Panc1 (cell line): ENCODE measurements around the gene TRDN.

Experiments
- POLR2AphosphoS5 ChIP-seq: IDR thresholded peaks from 2 replicates; pipeline ENCODE4 v1.6.1; 2012; ENCODE audit warnings: mild to moderate bottlenecking, low read depth, low read length, moderate library complexity
- REST ChIP-seq, 2 experiments: IDR thresholded peaks; 2 replicates each; pipeline ENCODE4 v1.6.1; 2011 to 2012; ENCODE audit warnings: low read depth in 2 of 2, control low read depth in 1 of 2, low read length in 1 of 2, mild to moderate bottlenecking in 1 of 2, moderate library complexity in 1 of 2; ENCODE audit not compliant: insufficient read depth in 1 of 2
- TF ChIP-seq, protein P1 (sequence below): fragments of 450-650 bp; IDR thresholded peaks from 2 replicates; pipeline ENCODE4 v1.5.1; 2017; ENCODE audit warnings: mild to moderate bottlenecking

GRCh38 chr6:123323452-123324329, 313.1 kb downstream of the TRDN start:
- no peak for TF ChIP-seq POLR2AphosphoS5
- TF ChIP-seq, protein P1, sequence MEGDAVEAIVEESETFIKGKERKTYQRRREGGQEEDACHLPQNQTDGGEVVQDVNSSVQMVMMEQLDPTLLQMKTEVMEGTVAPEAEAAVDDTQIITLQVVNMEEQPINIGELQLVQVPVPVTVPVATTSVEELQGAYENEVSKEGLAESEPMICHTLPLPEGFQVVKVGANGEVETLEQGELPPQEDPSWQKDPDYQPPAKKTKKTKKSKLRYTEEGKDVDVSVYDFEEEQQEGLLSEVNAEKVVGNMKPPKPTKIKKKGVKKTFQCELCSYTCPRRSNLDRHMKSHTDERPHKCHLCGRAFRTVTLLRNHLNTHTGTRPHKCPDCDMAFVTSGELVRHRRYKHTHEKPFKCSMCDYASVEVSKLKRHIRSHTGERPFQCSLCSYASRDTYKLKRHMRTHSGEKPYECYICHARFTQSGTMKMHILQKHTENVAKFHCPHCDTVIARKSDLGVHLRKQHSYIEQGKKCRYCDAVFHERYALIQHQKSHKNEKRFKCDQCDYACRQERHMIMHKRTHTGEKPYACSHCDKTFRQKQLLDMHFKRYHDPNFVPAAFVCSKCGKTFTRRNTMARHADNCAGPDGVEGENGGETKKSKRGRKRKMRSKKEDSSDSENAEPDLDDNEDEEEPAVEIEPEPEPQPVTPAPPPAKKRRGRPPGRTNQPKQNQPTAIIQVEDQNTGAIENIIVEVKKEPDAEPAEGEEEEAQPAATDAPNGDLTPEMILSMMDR, result no peak
- no peak for TF ChIP-seq REST (IDR thresholded peaks at IDR 0.05; ENCODE audit: insufficient read depth in 1 of 2, low read depth in 2 of 2, low read length in 1 of 2)
